Measurements from ENCODE around the gene ZNF618.

Gene ZNF618

GRCh38 chr9:113885183-113886025 lies 9.3 kb downstream of the ZNF618 start:
- no peak for DNase-seq (ENCODE audit: low spot score)

GRCh38 chr9:113886026-113886369 lies 9.9 kb downstream of the ZNF618 start:
- DNase-seq (ENCODE audit: low spot score): peak; percentile 20

GRCh38 chr9:113886466-113886865 lies 10.4 kb downstream of the ZNF618 start:
- peak; percentile 45 for DNase-seq (ENCODE audit: low spot score)

- DNase-seq (ENCODE audit: low spot score): peak; percentile 14
These were observed 10.8 kb downstream of the ZNF618 start for GRCh38 chr9:113886933-113887332.

GRCh38 chr9:113887436-113887835 lies 11.3 kb downstream of the ZNF618 start:
- DNase-seq (ENCODE audit: low spot score): no peak

- no peak for DNase-seq (ENCODE audit: low spot score)
These were observed 12.2 kb downstream of the ZNF618 start for GRCh38 chr9:113888336-113888735.

- no peak for DNase-seq (ENCODE audit: low spot score)
These were observed 12.9 kb downstream of the ZNF618 start for GRCh38 chr9:113888976-113889375.

GRCh38 chr9:113890704-113891103 lies 14.6 kb downstream of the ZNF618 start:
- no peak for DNase-seq (ENCODE audit: low spot score)

- no peak for DNase-seq (ENCODE audit: low spot score)
These were observed 16.9 kb downstream of the ZNF618 start for GRCh38 chr9:113892861-113893491.

- no peak for DNase-seq (ENCODE audit: low spot score)
These were observed 18.1 kb downstream of the ZNF618 start for GRCh38 chr9:113894166-113894565.

- no peak for DNase-seq (ENCODE audit: low spot score)
These were observed 19.4 kb downstream of the ZNF618 start for GRCh38 chr9:113895526-113895925.

- no peak for DNase-seq (ENCODE audit: low spot score)
These were observed 20.6 kb downstream of the ZNF618 start for GRCh38 chr9:113896713-113897112.

- no peak for DNase-seq (ENCODE audit: low spot score)
These were observed 22.0 kb downstream of the ZNF618 start for GRCh38 chr9:113898151-113898550.

- DNase-seq (ENCODE audit: low spot score): no peak
These were observed 22.5 kb downstream of the ZNF618 start for GRCh38 chr9:113898596-113898995.

GRCh38 chr9:113899205-113899604 lies 23.1 kb downstream of the ZNF618 start:
- no peak for DNase-seq (ENCODE audit: low spot score)

- DNase-seq (ENCODE audit: low spot score): no peak
These were observed 25.1 kb downstream of the ZNF618 start for GRCh38 chr9:113901221-113901688.

GRCh38 chr9:113903514-113904077 lies 27.5 kb downstream of the ZNF618 start:
- no peak for DNase-seq (ENCODE audit: low spot score)

GRCh38 chr9:113906411-113907110 lies 30.5 kb downstream of the ZNF618 start:
- no peak for DNase-seq (ENCODE audit: low spot score)

GRCh38 chr9:113907282-113907681 lies 31.2 kb downstream of the ZNF618 start:
- no peak for DNase-seq (ENCODE audit: low spot score)

GRCh38 chr9:113909421-113909820 lies 33.3 kb downstream of the ZNF618 start:
- no peak for DNase-seq (ENCODE audit: low spot score)

GRCh38 chr9:113910036-113910639 lies 34.0 kb downstream of the ZNF618 start:
- DNase-seq (ENCODE audit: low spot score): no peak
